ENCODE data around the gene AGPAT4. TPM values are rescaled to one million over a fixed set of nuclear protein-coding genes. Genes with fewer than 3 reads are reported as not detected.
"Not testable (repeated sequence)": the region's sequence is repeated elsewhere in the genome, so short reads cannot be mapped to it uniquely, and the experiment has no call there.

Gene AGPAT4
- polyA plus RNA-seq, 4 donors = 17.1 to 25.1 (median 20.8) TPM

GRCh38 chr6:161210857-161211256 lies 63.0 kb downstream of the AGPAT4 start:
- no peak for DNase-seq (ENCODE audit: low read depth in 4 of 4, low spot score in 2 of 4)

- DNase-seq (ENCODE audit: low read depth in 4 of 4, low spot score in 2 of 4) = no peak
These were observed 66.7 kb downstream of the AGPAT4 start for GRCh38 chr6:161207200-161207599.

GRCh38 chr6:161204866-161205557 lies 68.8 kb downstream of the AGPAT4 start:
- no peak for DNase-seq (ENCODE audit: low read depth in 4 of 4, low spot score in 2 of 4)

DNA sequence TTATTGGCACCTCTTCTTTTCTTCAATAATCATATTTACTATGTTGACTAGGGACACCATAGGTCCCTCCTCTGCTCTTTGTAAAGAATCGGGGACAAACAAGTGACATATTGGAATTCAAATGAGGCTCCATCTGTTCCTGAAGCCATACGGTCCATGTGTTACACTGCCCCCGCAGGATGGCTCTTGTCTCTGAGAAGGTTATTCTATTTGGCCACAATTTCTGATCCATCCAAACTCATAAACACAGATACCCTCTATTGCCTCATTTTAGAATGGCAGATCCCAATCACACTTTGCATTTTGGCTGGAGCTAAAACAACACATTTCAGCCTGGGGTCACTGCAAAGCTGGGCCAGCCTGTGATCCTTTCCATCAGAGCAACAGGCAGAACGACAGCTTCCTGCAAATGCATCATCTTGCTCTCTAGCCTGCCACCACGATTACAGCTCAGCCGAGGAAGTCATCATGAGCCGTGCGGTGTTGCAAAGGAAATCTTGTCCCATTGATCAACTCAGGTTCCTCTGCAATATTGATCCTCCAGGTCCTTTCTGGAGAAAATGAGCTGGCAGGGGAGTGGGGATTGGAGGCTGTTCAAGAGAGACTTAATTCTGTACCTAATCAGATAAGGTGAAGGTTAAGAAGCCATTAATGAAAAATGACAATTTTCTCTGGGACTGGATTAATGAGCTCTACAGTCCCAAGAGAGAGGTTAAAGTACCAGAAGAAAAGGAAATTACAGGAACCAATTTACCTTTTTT lies 73.1 kb downstream of the AGPAT4 start:
- DNase-seq (ENCODE audit: low read depth in 4 of 4, low spot score in 2 of 4) = no peak

GRCh38 chr6:161199850-161200249 lies 74.0 kb downstream of the AGPAT4 start:
- no peak for DNase-seq (ENCODE audit: low read depth in 4 of 4, low spot score in 2 of 4)

DNA sequence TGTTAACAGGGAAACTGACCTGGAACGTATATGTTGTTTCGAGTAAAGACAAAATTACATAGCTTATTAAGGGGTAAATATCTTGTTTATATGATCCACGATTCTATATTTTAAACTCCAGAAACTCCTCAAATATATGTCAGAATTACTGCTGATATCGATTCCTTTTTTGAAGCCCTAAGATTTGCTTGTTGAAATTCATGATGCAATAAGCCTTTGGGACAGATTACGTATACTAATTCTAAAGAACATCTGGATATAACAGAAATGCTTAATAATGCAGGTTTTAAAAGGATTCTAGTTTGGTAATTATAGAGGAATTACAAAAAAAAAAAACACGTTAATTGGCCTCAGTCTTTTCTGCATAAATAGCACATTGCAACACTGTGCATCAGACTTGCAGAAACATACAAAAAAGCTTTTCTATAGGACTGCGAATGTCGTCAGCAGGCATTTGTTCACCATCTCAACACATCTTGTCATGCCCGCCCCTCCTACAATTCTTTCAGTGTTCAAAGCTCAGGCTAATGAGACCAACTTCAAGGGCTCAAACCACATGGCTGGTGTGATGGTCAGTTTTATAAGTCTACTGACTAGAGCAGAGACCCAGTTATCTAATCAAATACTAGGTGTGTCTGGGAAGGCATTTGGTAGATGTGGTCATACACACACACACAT lies 74.9 kb downstream of the AGPAT4 start:
- no peak for DNase-seq (ENCODE audit: low read depth in 4 of 4, low spot score in 2 of 4)

DNA sequence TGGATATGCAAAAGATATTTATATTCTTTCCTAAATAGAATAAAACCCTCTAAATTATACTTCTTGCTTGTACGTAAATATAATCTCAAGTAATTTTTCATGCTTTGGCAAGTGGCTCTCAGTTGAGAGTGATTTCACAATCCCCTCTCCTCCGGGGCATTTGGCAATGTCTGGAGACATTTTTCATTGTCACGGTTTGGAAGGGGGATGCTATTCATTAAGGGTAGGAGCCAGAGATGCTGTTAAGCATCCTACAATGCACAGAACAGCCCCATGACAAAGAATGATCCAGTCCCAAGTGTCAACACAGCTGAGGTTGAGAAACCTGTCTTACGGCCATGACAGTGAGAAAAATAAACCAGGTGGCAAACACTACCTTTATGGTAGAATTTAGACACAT lies 75.7 kb downstream of the AGPAT4 start:
- DNase-seq (ENCODE audit: low read depth in 4 of 4, low spot score in 2 of 4) = no peak

DNA sequence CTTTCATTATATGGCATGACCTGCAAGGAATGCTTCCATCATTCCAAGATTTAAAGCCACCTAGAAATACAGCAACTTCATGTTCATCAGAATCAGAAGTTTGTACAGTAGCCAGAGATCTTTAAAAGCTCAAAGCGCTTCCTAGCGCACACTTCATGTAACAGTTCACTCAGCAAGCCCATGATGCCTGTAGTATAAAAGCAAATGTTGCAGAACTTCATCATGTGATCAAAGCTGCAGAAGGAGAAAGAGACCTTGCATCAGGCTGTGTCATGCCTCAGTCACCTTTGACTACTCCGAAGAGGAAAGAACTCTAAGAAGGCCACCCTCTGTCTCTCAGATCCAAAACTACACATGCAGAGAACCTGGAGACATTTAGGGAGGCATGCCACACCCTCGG lies 78.5 kb downstream of the AGPAT4 start:
- no peak for DNase-seq (ENCODE audit: low read depth in 4 of 4, low spot score in 2 of 4)

DNA sequence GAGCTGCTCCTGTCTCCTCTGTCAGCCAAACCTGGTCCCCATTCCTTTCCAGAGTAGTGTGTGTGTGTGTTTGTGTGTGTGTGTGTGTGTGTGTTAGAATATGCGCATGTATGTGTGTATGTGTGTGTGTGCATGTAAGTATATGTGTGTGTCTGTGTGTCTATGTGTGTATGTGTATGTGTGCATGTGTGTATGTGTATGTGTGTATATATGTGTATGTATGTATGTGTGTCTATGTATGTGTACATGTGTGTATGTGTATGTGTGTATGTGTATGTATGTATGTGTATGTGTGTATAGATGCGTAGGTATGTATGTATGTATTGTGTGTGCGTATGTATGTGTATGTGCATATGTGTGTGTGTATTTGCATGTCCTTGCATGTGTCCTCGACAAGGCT lies 79.5 kb downstream of the AGPAT4 start:
- no peak for DNase-seq (ENCODE audit: low read depth in 4 of 4, low spot score in 2 of 4)

DNA sequence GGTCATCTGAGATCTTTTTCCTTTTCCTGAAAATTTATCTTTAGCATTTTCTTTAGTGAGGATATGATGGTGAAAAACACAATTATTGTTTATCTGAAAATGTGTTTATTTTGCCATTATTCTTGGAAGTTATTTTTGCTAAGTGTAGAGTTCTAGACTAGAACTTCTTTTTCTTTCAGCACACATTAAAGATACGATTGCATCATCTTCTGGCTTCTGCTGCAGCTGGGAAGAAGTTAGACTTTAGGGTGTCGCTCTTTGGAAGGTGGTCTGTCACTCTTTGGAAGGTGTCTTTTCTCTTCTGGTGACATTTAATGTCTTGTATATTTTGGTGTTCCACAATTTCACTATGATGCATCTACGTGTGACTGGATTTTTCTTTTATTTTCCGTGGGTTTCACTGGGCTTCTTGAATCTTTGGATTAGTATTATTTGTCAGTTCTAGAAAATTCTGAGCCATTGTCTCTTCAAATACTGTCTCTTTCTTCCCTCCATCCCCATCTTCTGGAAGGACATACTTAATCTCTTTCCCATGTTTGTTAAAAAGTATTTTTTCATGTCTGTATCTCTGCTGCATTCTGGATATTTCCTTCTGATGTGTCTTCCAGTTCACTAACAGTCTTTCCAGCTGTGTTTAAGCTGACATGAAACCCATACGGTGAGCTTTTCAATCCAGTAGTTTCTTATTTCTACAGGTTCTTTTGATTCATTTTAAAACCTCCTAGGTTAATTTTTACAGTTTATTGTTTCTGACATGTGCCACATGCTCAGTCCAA lies 81.0 kb downstream of the AGPAT4 start:
- no peak for DNase-seq (ENCODE audit: low read depth in 4 of 4, low spot score in 2 of 4)

DNA sequence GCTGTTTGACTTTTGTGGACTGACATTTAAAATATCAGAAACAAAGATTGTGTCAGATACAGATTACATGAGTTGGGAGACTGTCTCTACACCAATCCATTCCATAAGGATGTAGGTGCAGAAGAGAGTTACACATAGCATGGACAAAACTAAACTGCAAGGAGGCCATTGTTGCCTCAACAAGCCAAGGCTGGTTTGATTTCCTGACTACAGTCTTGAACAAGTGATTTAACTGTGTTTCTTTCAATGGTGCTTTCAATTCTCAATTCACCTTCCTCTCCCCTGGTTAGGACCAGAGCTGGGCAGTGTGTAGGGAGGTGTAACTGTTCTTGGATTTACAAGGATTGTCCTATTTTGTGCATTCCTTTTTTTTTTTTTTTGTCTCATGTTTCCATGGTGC lies 82.2 kb downstream of the AGPAT4 start:
- no peak for DNase-seq (ENCODE audit: low read depth in 4 of 4, low spot score in 2 of 4)

DNA sequence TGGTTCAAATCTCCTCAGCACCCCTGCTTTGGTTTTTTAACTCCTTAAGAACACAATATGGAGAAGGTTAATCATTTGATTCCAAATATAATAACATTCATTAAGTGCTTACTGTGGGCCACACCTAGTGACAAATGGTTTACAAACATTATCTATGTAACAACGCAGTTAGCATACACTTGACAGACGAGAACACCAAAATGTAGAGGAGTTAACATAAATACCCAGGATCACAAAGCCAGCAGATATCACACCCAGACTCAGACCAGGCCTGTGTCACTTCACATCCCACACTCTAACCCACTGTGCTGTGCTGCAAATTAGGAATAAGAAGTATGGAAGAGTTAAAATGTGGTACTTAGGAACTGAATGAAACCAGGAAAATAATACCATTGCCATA lies 82.9 kb downstream of the AGPAT4 start:
- DNase-seq (ENCODE audit: low read depth in 4 of 4, low spot score in 2 of 4) = no peak

DNA sequence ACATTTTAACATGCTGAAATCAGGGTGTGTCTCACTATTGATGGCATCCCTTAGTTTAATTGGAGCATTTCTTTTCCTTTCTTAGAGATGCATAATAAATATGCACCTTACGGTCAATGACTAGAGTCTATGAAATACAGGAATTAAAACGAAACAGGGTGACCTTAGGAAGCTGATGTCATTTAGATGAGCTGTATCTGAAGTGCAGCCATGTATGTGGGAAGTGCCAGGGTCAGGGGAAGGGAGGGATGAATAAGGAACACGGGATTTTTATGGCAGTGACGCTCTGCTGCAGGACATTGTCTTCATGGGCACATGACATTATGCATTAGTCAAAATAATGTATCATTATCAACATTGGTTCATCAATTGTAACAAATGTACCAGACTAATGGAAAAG lies 84.0 kb downstream of the AGPAT4 start:
- DNase-seq (ENCODE audit: low read depth in 4 of 4, low spot score in 2 of 4) = no peak

- no peak for DNase-seq (ENCODE audit: low read depth in 4 of 4, low spot score in 2 of 4)
These were observed 85.1 kb downstream of the AGPAT4 start for GRCh38 chr6:161188547-161189465.

GRCh38 chr6:161186173-161186769 lies 87.6 kb downstream of the AGPAT4 start:
- DNase-seq (ENCODE audit: low read depth in 4 of 4, low spot score in 2 of 4) = no peak

- no peak for DNase-seq (ENCODE audit: low read depth in 4 of 4, low spot score in 2 of 4)
These were observed 92.7 kb downstream of the AGPAT4 start for GRCh38 chr6:161181121-161181520.

DNA sequence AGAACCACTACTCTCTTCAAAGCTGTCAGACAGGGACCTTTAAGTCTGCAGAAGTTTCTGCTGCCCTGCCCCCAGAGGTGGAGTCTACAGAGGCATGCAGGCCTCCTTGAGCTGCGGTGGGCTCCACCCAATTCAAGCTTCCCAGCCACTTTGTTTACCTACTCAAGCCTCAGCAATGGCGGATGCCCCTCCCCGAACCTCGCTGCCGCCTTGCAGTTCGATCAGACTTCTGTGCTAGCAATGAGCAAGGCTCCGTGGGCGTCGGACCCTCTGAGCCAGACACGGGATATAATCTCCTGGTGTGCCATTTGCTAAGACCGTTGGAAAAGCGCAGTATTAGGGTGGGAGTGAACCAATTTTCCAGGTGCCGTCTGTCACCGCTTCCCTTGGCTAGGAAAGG lies 95.7 kb downstream of the AGPAT4 start:
- not testable (repeated sequence) for DNase-seq (ENCODE audit: low read depth in 4 of 4, low spot score in 2 of 4)

- not testable (repeated sequence) for DNase-seq (ENCODE audit: low read depth in 4 of 4, low spot score in 2 of 4)
These were observed 97.4 kb downstream of the AGPAT4 start for GRCh38 chr6:161176428-161176827.

- DNase-seq (ENCODE audit: low read depth in 4 of 4, low spot score in 2 of 4) = not testable (repeated sequence)
These were observed 101.1 kb downstream of the AGPAT4 start for GRCh38 chr6:161172769-161173168.
